Right lobe of liver (tissue), 4 donors: Measurements from ENCODE around the gene EMID1.

Experiments used
- CTCF ChIP-seq, 4 donors: fragments of 200-600 bp in 3 of 4; fragments of 450-650 bp in 1 of 4; IDR thresholded peaks; one replicate each; pipeline versions ENCODE4 v1.5.1 to v1.8.0; 2016 to 2022; ENCODE audit warnings: antibody characterized with exemption in 4 of 4, mild to moderate bottlenecking in 2 of 4
- POLR2A ChIP-seq: fragments of 450-650 bp; IDR thresholded peaks from one replicate; pipeline ENCODE4 v1.6.1; 2017; ENCODE audit warnings: antibody characterized with exemption, mild to moderate bottlenecking
- donor health status: DM: no; HTN: no; CAD: no.
- donor health status: DM: no; HTN: no; CAD: no.
- donor health status: DM: no; HTN: yes; CAD: no.

- TF ChIP-seq CTCF (IDR thresholded peaks at IDR 0.05), result no peak
- TF ChIP-seq POLR2A, result no peak
Measured at GRCh38 chr22:29216873-29217666, 11.4 kb downstream of the EMID1 start.
